ENCODE results near the gene PLA2R1. TPM values are rescaled to one million over a fixed set of nuclear protein-coding genes. Genes with fewer than 3 reads are reported as not detected.

PLA2R1 gene
- total RNA-seq, 1 experiment from 2014 or later, result 3.4 TPM

- ATAC-seq (no peak), DNase-seq (peak; percentile 32)
- POLR2A ChIA-PET (ENCODE audit: unreplicated experiment), result no interaction called here
- BruUV-seq (replicated peaks), result no TSS peak
- H3K9me2 ChIP-seq (replicated peaks; ENCODE audit: low read length), result no peaks in the 10 kb centered on the region
- no peaks in the 10 kb centered on the region for H3F3A ChIP-seq (ENCODE audit: low read length, unreplicated experiment)
- H3K79me2 ChIP-seq (ENCODE audit: low read length), result no peaks in the 10 kb centered on the region
- 0 out of 2 replicates have a peak, but pooled peaks cover 3% of the 10 kb centered on the region for H3K4me1 ChIP-seq (ENCODE audit: insufficient read depth, low read length)
- no peak overlapping the region for H2AFZ ChIP-seq (ENCODE audit: low read length)
- H3K9ac ChIP-seq (ENCODE audit: low read length), result no peak overlapping the region
- H3K27ac ChIP-seq (ENCODE audit: low read length), result no peak overlapping the region
- intact Hi-C loops (cut with micrococcal nuclease), result no loop called here
- peak; percentile 48 for TF ChIP-seq CTCF (conservative IDR thresholded peaks at IDR 0.05; ENCODE audit: low read depth, low read length)
- TF ChIP-seq EZH2 (IDR thresholded peaks at IDR 0.05; ENCODE audit: low read length, unreplicated experiment), result no peak
- TF ChIP-seq EZH2phosphoT487 (IDR thresholded peaks at IDR 0.05; ENCODE audit: borderline replicate concordance, low read length), result no peak
- no peaks in the 10 kb centered on the region for H4K20me1 ChIP-seq (ENCODE audit: low read length)
- no peaks in the 10 kb centered on the region for H3K36me3 ChIP-seq (ENCODE audit: low read depth, low read length)
- no peaks in the 10 kb centered on the region for H3K27me3 ChIP-seq (ENCODE audit: low read length)
- no peak overlapping the region for H3K4me3 ChIP-seq (ENCODE audit: low read length)
- CTCF ChIA-PET, result no interaction called here
- no peak overlapping the region for H3K4me2 ChIP-seq (ENCODE audit: low read length)
- no peaks in the 10 kb centered on the region for H3K9me3 ChIP-seq (ENCODE audit: low read length)
Measured at GRCh38 chr2:159998961-159999360, 63.5 kb downstream of the PLA2R1 start.

- no peaks in the 10 kb centered on the region for H4K20me1 ChIP-seq (ENCODE audit: low read length)
- H3K27ac ChIP-seq (ENCODE audit: low read length), result no peak overlapping the region
- H3F3A ChIP-seq (ENCODE audit: low read length, unreplicated experiment), result no peaks in the 10 kb centered on the region
- no peak overlapping the region for H2AFZ ChIP-seq (ENCODE audit: low read length)
- no peak for TF ChIP-seq EZH2phosphoT487 (IDR thresholded peaks at IDR 0.05; ENCODE audit: borderline replicate concordance, low read length)
- TF ChIP-seq CTCF (conservative IDR thresholded peaks at IDR 0.05; ENCODE audit: low read depth, low read length), result no peak
- TF ChIP-seq EZH2 (IDR thresholded peaks at IDR 0.05; ENCODE audit: low read length, unreplicated experiment), result no peak
- no peaks in the 10 kb centered on the region for H3K27me3 ChIP-seq (ENCODE audit: low read length)
- no peak overlapping the region for H3K4me3 ChIP-seq (ENCODE audit: low read length)
- no peak for ATAC-seq
- H3K4me2 ChIP-seq (ENCODE audit: low read length), result no peak overlapping the region
- no peak for DNase-seq
- intact Hi-C loops (cut with micrococcal nuclease), result no loop called here
- CTCF ChIA-PET, result no interaction called here
- no peaks in the 10 kb centered on the region for H3K9me2 ChIP-seq (replicated peaks; ENCODE audit: low read length)
- 0 out of 2 replicates have a peak, but pooled peaks cover 3% of the 10 kb centered on the region for H3K4me1 ChIP-seq (ENCODE audit: insufficient read depth, low read length)
- H3K9me3 ChIP-seq (ENCODE audit: low read length), result no peaks in the 10 kb centered on the region
- POLR2A ChIA-PET (ENCODE audit: unreplicated experiment), result no interaction called here
- no peaks in the 10 kb centered on the region for H3K79me2 ChIP-seq (ENCODE audit: low read length)
- BruUV-seq (replicated peaks), result no TSS peak
- no peaks in the 10 kb centered on the region for H3K36me3 ChIP-seq (ENCODE audit: low read depth, low read length)
- no peak overlapping the region for H3K9ac ChIP-seq (ENCODE audit: low read length)
Measured at GRCh38 chr2:159998243-159998642, 64.2 kb downstream of the PLA2R1 start.

- no peaks in the 10 kb centered on the region for H3F3A ChIP-seq (ENCODE audit: low read length, unreplicated experiment)
- no peaks in the 10 kb centered on the region for H3K9me3 ChIP-seq (ENCODE audit: low read length)
- H3K9ac ChIP-seq (ENCODE audit: low read length), result no peak overlapping the region
- ChIA-PET CTCF (no interaction called here), POLR2A (ENCODE audit: unreplicated experiment) (no interaction called here)
- DNase-seq, result no peak
- ATAC-seq, result no peak
- no peaks in the 10 kb centered on the region for H4K20me1 ChIP-seq (ENCODE audit: low read length)
- H3K36me3 ChIP-seq (ENCODE audit: low read depth, low read length), result no peaks in the 10 kb centered on the region
- intact Hi-C loops (cut with micrococcal nuclease), result no loop called here
- H3K4me2 ChIP-seq (ENCODE audit: low read length), result no peak overlapping the region
- no peaks in the 10 kb centered on the region for H3K27me3 ChIP-seq (ENCODE audit: low read length)
- TF ChIP-seq EZH2phosphoT487 (IDR thresholded peaks at IDR 0.05; ENCODE audit: borderline replicate concordance, low read length), result no peak
- no peak for TF ChIP-seq CTCF (conservative IDR thresholded peaks at IDR 0.05; ENCODE audit: low read depth, low read length)
- TF ChIP-seq EZH2 (IDR thresholded peaks at IDR 0.05; ENCODE audit: low read length, unreplicated experiment), result no peak
- H3K79me2 ChIP-seq (ENCODE audit: low read length), result no peaks in the 10 kb centered on the region
- H3K4me3 ChIP-seq (ENCODE audit: low read length), result no peak overlapping the region
- no peaks in the 10 kb centered on the region for H3K9me2 ChIP-seq (replicated peaks; ENCODE audit: low read length)
- 0 out of 2 replicates have a peak, but pooled peaks cover 3% of the 10 kb centered on the region for H3K4me1 ChIP-seq (ENCODE audit: insufficient read depth, low read length)
- BruUV-seq (replicated peaks), result no TSS peak
- H2AFZ ChIP-seq (ENCODE audit: low read length), result no peak overlapping the region
- H3K27ac ChIP-seq (ENCODE audit: low read length), result no peak overlapping the region
Measured at GRCh38 chr2:159996792-159997546, 65.4 kb downstream of the PLA2R1 start.

Measured in PC-3 (cell line).